Measurements from ENCODE around the gene TAF6.

The TAF6 gene

DNA sequence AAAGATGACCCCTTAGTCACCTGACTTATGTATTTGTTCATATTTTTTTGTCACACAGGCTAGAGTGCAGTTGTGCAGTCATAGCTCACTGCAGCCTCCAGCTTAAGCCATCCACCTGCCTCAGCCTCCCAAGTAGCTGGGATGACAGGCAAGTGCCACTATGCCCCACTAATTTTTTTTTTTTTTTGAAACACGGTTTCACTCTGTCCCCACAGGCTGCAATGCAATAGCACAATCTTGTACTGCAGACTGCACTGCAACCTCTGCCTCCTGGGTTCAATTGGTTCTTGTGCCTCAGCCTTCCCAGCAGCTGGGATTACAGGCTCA is 9.4 kb upstream of the TAF6 start:
- H3K27me3 ChIP-seq, result peaks cover 4 to 26% (median 20%) of the 10 kb centered on the region in 11 experiments; a peak in 12 of 22 replicates
- H3K27ac ChIP-seq, result no peak overlapping the region
- peak overlapping the region in 1 of 10 experiments; percentile 91; a peak in 2 of 20 replicates for H3K4me3 ChIP-seq
- H3K4me2 ChIP-seq, result peak overlapping the region; percentile 89 to 100 (median 99)
- H3K9me3 ChIP-seq (replicated peaks in 1 of 11), result no peaks in the 10 kb centered on the region
- H3K9ac ChIP-seq, result peak overlapping the region in 3 of 11 experiments; percentile 86 to 89 (median 87); a peak in 2 of 22 replicates
- peaks cover 35 to 70% (median 54%) of the 10 kb centered on the region in 10 experiments for H3K4me1 ChIP-seq
- peaks cover 0 to 6% (median 0%) of the 10 kb centered on the region in 11 experiments; a peak in 4 of 22 replicates for H3K36me3 ChIP-seq
- no peak for TF ChIP-seq Cebpa-rat (IDR thresholded peaks at IDR 0.05)
- H4K20me1 ChIP-seq, result no peaks in the 10 kb centered on the region

DNA sequence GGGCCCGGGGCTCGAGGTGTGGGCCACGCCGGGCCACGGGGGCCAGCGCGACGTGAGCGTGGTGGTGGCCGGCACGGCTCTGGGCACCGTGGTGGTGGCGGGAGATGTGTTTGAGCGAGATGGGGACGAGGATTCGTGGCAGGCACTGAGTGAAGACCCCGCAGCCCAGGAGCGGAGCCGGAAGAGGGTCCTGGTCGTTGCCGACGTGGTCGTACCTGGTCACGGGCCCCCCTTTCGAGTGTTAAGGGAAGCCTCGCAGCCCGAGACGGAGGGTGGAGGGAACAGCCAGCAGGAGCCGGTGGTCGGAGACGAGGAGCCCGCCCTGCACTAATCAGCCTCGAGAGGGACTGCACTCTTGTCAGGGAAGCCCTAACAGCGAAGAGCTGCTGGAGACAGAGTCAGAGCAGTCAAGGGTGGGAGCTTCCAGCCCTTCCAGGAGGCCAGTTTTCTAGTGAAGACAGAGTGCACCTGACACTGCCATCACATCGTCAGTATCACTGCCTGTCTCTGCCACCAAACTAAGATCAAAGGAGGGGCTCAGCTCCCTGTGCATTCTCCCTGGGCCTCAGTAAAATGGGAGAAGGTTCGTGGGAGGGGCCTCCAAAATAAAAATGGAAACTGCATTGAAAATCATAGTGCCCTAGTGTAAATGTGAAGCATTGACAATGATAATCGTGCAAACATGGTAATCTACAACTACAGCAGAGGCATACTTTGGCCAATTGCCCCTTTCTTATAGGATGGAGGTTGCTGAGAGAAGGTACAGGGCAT is 8.9 kb upstream of the TAF6 start:
- peak overlapping the region; percentile 77 to 94 (median 87) for H3K27ac ChIP-seq
- H3K9ac ChIP-seq, result peak overlapping the region; percentile 83 to 91 (median 86)
- peaks cover 4 to 26% (median 20%) of the 10 kb centered on the region in 11 experiments; a peak in 12 of 22 replicates for H3K27me3 ChIP-seq
- H3K4me1 ChIP-seq, result peaks cover 35 to 69% (median 54%) of the 10 kb centered on the region in 10 experiments
- no peak for TF ChIP-seq Cebpa-rat (IDR thresholded peaks at IDR 0.05)
- peak overlapping the region; percentile 89 to 100 (median 99) for H3K4me2 ChIP-seq
- no peaks in the 10 kb centered on the region for H4K20me1 ChIP-seq
- peak overlapping the region; percentile 66 to 91 (median 80) for H3K4me3 ChIP-seq
- peaks cover 0 to 10% (median 3%) of the 10 kb centered on the region in 11 experiments; a peak in 7 of 22 replicates for H3K36me3 ChIP-seq
- H3K9me3 ChIP-seq (replicated peaks in 1 of 11), result no peaks in the 10 kb centered on the region

DNA sequence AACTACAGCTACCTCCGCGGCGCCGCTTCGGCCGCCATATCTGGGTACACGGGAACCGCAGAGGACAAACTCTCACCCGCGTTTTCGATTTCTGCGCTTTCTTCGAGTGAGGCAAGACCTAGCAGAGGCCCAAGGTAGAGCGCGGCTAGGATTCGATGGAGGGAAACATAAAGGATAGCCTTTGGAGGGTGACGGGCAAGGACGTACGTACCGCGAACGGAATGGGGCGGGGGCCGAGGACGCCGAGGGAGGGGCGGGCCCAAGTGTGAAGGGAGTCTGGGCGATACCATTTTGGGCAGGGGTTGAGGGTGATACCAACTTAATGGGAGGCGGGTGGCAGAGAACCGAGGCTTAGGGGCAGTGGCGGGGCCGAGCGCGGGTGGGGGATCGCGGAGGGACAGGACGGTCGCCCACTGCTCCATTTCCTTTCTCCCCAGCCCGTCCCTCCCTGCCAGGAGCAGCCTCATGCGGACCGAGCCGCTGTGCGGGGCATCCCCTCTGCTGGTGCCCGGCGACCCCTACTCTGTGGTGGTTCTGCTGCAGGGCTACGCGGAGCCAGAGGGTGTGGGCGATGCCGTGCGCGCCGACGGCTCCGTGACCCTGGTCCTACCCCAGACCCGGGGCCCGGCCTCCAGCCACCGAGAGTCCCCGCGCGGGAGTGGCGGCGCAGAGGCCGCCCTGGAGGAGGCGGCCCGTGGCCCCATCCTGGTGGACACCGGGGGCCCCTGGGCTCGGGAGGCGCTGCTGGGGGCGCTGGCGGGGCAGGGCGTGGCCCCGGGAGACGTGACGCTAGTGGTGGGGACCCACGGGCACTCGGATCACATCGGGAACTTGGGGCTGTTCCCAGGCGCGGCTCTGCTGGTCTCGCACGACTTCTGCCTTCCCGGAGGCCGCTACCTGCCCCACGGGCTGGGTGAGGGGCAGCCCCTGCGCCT is 8.0 kb upstream of the TAF6 start, which contains the start of gene MBLAC1:
Gene MBLAC1, plus strand, starts transcription at position 37 of the 935 bp plus-strand sequence. Its CDS starts 429 bp downstream, at position 466.
- TF ChIP-seq Cebpa-rat (IDR thresholded peaks at IDR 0.05), result no peak
- Histone ChIP-seq H3K36me3 (peaks cover 0 to 18% (median 6%) of the 10 kb centered on the region in 11 experiments; a peak in 10 of 22 replicates), H3K4me3 (peak within 1 kb of the TSS; percentile 66 to 91 (median 80)), H3K9ac (peak within 1 kb of the TSS; percentile 83 to 91 (median 86)), H3K27ac (peak within 1 kb of the TSS; percentile 77 to 94 (median 87)), H3K4me2 (peak within 1 kb of the TSS; percentile 89 to 100 (median 99)), H4K20me1 (no peaks in the 10 kb centered on the region), H3K4me1 (peaks cover 43 to 61% (median 50%) of the 10 kb centered on the region in 10 experiments), H3K9me3 (replicated peaks in 1 of 11) (no peaks in the 10 kb centered on the region), H3K27me3 (peaks cover 4 to 26% (median 20%) of the 10 kb centered on the region in 11 experiments; a peak in 12 of 22 replicates)

DNA sequence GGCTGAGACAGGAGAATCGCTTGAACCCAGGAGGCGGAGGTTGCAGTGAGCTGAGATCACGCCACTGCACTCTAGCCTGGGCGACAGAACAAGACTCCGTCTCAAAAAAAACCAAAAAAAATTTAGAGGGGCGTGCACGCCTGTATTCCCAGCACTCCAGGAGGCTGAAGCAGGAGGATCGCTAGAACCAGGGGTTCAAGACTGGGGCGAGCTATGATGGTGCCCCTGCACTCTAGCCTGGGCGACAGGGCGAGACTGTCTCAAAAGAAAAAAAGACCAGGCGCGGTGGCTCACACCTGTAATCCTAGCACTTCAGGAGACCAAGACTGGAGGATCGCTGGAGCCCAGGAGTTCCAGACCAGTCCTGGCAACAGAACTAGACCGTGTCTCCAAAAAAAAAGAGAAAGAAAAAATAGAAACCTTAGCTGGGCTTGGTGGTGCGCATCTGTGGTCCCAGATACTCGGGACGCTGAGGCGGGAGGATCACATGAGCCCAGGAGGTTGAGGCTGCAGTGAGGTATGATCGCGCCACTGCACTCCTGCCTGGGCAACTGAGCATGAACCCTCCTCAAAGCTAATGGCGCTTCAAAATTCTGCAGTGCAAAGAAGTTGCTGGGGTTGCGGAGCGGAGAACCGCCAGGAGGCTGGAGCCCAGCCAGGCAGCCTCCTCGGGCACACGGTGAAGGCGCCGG is 7.2 kb upstream of the TAF6 start:
- peak overlapping the region; percentile 89 to 100 (median 99) for H3K4me2 ChIP-seq
- peak overlapping the region; percentile 66 to 91 (median 80) for H3K4me3 ChIP-seq
- H3K27me3 ChIP-seq, result peaks cover 4 to 26% (median 20%) of the 10 kb centered on the region in 11 experiments; a peak in 12 of 22 replicates
- no peak for TF ChIP-seq Cebpa-rat (IDR thresholded peaks at IDR 0.05)
- peaks cover 40 to 57% (median 50%) of the 10 kb centered on the region in 10 experiments for H3K4me1 ChIP-seq
- H4K20me1 ChIP-seq, result no peaks in the 10 kb centered on the region
- peak overlapping the region; percentile 77 to 94 (median 87) for H3K27ac ChIP-seq
- H3K9ac ChIP-seq, result peak overlapping the region; percentile 83 to 91 (median 86)
- no peaks in the 10 kb centered on the region for H3K9me3 ChIP-seq (replicated peaks in 1 of 11)
- peaks cover 0 to 18% (median 6%) of the 10 kb centered on the region in 11 experiments; a peak in 10 of 22 replicates for H3K36me3 ChIP-seq

DNA sequence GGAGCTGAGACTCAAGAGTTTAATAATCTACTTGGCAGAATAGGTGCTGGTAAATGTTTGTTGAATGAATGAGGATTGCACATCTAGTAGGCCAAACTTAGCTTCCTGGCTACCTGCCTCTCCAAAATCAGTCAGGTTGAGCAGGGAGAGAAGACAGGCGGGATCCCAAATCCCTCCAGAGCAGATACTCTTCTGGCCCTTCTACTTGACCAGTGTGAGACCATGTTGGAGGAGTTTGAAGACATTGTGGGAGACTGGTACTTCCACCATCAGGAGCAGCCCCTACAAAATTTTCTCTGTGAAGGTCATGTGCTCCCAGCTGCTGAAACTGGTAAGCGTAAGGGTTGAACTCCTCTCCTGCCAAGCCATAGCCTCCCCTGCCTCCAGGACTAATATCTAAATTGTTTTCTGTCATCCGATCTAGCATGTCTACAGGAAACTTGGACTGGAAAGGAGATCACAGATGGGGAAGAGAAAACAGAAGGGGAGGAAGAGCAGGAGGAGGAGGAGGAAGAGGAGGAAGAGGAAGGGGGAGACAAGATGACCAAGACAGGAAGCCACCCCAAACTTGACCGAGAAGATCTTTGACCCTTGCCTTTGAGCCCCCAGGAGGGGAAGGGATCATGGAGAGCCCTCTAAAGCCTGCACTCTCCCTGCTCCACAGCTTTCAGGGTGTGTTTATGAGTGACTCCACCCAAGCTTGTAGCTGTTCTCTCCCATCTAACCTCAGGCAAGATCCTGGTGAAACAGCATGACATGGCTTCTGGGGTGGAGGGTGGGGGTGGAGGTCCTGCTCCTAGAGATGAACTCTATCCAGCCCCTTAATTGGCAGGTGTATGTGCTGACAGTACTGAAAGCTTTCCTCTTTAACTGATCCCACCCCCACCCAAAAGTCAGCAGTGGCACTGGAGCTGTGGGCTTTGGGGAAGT is 5.4 kb upstream of the TAF6 start:
- no peak for TF ChIP-seq Cebpa-rat (IDR thresholded peaks at IDR 0.05)
- Histone ChIP-seq H3K4me1 (peaks cover 46 to 64% (median 57%) of the 10 kb centered on the region in 10 experiments), H3K4me3 (0 out of 20 replicates have a peak overlapping the region, but pooled peaks of 1 of the 10 experiments have one; percentile 17), H3K27ac (peak overlapping the region in 3 of 11 experiments; percentile 6 to 26 (median 26); a peak in 5 of 22 replicates), H4K20me1 (no peaks in the 10 kb centered on the region), H3K9me3 (replicated peaks in 1 of 11) (no peaks in the 10 kb centered on the region), H3K4me2 (peak overlapping the region; percentile 33 to 100 (median 99)), H3K36me3 (peaks cover 0 to 18% (median 6%) of the 10 kb centered on the region in 11 experiments; a peak in 10 of 22 replicates), H3K9ac (peak overlapping the region in 1 of 11 experiments; percentile 2; a peak in 1 of 22 replicates), H3K27me3 (peaks cover 4 to 24% (median 20%) of the 10 kb centered on the region in 11 experiments; a peak in 12 of 22 replicates)

DNA sequence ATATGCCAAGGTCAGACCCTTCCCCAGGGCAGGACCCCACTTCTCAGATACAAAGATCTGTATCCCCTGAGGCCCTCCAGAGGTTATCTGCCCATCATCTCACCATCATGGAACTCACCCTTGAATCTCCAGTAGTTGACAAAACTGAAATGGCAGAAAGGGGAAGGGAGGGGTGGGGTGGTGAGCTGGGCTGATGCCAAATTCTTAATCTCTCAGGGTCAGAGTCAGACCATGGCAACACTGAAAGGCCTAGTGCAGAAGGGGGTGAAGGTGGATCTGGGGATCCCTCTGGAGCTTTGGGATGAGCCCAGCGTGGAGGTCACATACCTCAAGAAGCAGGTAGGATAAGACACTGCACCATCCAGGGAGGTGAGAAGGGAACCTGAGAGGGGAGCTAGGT is 3.4 kb upstream of the TAF6 start:
- no peak for TF ChIP-seq Cebpa-rat (IDR thresholded peaks at IDR 0.05)
- peaks cover 0 to 18% (median 6%) of the 10 kb centered on the region in 11 experiments; a peak in 10 of 22 replicates for H3K36me3 ChIP-seq
- no peak overlapping the region for H3K27ac ChIP-seq
- H4K20me1 ChIP-seq, result no peaks in the 10 kb centered on the region
- no peak overlapping the region for H3K4me3 ChIP-seq
- no peak overlapping the region for H3K9ac ChIP-seq
- H3K4me2 ChIP-seq, result no peak overlapping the region
- peaks cover 0 to 4% (median 3%) of the 10 kb centered on the region in 11 experiments; a peak in 11 of 22 replicates for H3K27me3 ChIP-seq
- no peaks in the 10 kb centered on the region for H3K9me3 ChIP-seq (replicated peaks in 1 of 11)
- peaks cover 42 to 63% (median 52%) of the 10 kb centered on the region in 10 experiments for H3K4me1 ChIP-seq

DNA sequence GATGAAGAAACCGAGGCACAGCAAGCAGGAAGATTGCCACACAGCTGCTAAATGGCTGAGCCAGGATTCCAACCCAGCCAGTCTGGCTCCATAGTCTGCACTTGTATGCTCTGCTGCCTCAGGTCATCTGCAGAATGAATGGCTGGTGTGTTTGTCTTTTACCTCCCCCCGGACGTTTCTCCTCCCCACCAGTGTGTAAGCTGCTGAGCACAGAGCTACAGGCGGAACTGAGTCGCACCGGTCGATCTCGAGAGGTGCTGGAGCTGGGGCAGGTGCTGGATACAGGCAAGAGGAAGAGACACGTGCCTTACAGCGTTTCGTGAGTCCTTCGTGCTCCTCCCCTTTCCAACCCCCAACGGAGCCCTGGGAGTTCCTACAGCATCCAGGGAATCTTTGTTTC is 2.9 kb upstream of the TAF6 start:
- Histone ChIP-seq H3K9me3 (replicated peaks in 1 of 11) (no peaks in the 10 kb centered on the region), H4K20me1 (no peaks in the 10 kb centered on the region), H3K36me3 (peaks cover 0 to 18% (median 6%) of the 10 kb centered on the region in 11 experiments; a peak in 10 of 22 replicates), H3K4me1 (peaks cover 42 to 63% (median 50%) of the 10 kb centered on the region in 10 experiments), H3K4me3 (no peak overlapping the region), H3K9ac (no peak overlapping the region), H3K4me2 (no peak overlapping the region), H3K27ac (no peak overlapping the region), H3K27me3 (no peaks in the 10 kb centered on the region)
- TF ChIP-seq Cebpa-rat (IDR thresholded peaks at IDR 0.05), result no peak
